NOMO-1 treated with dmso at 0.1 percent for 144 hours (cell line): Measurements from ENCODE around the gene WEE1.
"Not testable (repeated sequence)": the region's sequence is repeated elsewhere in the genome, so short reads cannot be mapped to it uniquely, and the experiment has no call there.

Experiments used
- DNase-seq: peaks from one replicate; lab custom pipeline; 2025; ENCODE audit not compliant: unreplicated experiment; lab: John Stamatoyannopoulos, UW

Gene WEE1

DNA sequence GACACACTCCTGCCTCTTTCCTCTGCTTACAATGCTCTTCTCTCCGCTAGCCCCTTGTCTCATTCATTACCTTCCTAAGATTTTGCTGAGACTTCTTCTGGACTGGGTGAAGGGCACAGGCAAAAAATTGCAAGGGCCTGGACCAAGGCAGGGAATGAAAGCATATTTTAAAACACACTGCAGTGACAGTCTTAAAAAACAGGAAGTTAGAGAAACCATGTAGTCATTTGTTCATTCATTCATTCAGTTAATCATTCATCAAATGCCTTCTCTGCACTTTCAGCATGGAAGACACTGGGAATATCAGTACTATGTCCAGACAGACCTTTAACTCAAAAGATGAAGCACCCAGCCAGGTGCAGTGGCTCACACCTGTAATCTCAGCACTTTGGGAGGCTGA lies 45.5 kb downstream of the WEE1 start:
- DNase-seq: no peak

GRCh38 chr11:9619971-9620370 lies 46.5 kb downstream of the WEE1 start:
- DNase-seq: no peak

- DNase-seq: not testable (repeated sequence)
Observed at GRCh38 chr11:9622353-9622752, 48.9 kb downstream of the WEE1 start.

- not testable (repeated sequence) for DNase-seq
Observed at GRCh38 chr11:9623053-9623452, 49.6 kb downstream of the WEE1 start.

DNA sequence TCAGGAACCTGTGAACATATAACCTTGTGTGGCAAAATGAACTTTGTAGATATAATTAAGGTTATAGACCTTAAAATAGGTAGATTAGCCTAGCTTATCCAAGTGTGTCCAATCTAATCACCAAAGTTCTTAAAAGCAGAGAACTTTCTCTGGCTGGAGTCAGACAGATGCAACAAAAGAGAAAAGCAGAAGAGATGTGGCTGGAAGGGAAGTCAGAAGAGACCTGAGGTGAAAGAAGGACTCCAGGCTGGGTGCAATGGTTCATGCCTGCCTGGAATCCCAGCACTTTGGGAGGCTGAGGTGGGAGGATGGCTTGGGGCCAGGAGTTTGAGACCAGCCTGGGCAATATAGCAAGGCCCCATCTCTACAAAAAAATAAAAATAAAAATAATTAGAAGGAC lies 51.0 kb downstream of the WEE1 start:
- DNase-seq: no peak

DNA sequence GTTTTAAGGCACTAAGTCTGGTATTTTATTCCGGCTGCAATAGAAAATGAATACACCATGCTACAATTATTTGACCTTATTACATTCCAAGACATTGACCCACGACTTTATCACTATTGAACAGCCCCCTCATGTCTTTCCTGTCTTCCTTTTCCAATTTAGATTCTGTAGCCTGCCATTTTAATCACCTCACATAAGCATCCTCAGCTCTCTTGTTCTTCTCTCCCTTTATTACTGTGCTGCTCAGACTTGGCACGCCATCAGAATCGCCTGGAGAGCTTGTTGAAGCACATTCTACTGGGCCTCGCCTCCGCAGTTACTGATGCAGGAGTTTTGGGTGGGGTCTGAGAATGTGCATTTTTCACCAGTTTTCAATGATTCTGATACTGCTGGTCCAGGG lies 51.7 kb downstream of the WEE1 start:
- no peak for DNase-seq

DNA sequence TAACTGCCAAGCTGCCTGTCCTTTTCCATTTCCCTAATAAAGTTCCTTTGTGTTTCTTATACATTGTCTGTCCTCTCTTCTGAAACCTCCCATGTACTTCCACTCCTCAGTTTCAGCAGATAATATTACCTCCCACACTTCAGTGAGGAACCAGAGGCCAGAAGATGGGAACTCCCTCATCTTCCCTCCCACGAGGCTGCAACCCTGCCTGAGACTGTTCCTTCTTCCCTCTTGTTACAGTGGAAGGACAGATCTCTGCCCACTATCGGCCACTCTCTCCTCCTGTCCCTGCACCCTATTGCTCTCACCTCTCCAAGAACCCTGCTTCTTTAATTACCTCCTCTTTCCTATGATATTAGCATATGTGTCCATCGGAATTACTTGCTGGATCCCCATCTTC lies 52.3 kb downstream of the WEE1 start:
- DNase-seq: no peak

GRCh38 chr11:9626496-9627394 lies 53.3 kb downstream of the WEE1 start:
- DNase-seq: no peak

- DNase-seq: no peak
Observed at GRCh38 chr11:9629064-9629463, 55.6 kb downstream of the WEE1 start.

DNA sequence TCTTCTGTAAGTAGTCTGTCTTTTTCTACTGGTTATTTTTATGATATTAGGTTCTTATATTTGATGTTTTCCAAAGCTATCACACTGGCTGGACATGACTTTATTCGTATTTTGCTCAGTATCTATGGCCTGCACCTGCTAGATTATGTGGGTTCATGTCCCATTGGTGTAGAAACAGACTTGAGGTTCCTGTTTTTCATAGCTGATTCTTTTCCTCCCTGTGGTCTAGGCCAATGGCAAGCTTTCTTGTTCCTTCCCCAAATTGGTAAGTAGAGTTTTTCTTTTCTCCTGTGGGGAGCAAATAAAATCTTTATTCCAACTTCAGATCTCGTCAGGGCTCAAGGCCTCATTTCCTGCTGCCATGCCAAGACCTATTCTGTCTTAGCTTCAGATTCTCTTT lies 60.2 kb downstream of the WEE1 start:
- peak; percentile 12 for DNase-seq

DNA sequence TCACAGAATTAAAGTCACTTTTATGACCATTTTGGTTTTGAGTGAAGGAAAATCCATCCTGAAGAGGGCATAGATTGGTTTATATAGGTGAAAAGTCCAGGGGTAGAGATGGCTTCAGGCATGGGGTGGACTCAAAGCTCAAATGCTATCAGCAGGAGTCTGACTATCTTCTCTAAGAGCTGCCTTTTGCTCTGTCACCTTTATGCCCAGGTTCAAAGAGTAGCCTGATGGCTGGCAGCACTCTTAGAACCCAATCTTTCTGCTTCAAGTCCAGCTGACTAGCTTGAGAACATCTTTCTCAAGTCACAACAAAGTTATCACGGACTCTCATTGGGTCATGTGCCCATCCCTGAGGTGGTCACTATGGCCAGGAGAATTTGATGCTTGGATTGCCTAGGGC lies 63.2 kb downstream of the WEE1 start:
- DNase-seq: no peak

DNA sequence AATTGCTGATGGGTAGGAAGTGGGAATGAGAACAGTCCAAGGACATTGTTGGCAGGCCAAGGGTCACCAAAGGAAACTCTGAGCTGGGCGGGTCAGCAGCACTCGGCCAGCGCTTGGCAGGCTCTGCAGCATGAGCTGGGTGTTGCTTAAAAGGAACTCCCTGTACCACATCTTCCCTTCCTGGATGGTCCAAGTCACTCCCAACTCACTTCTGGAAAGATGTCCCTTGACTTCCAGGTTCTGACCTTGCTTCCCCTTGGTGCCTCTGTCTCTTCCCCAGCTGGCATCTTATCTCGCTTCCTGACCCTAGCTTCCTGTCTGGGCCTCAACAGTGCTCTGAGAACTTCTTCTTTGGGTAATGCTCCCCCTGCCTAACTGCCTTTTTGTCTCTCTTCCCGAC lies 65.6 kb downstream of the WEE1 start:
- DNase-seq: no peak
